Peyer's patch (tissue), 4 donors: Measurements from ENCODE around the gene HMGA1. TPM values are rescaled to one million over a fixed set of nuclear protein-coding genes. Genes with fewer than 3 reads are reported as not detected.

Experiments
- DNase-seq, 3 donors: peaks; one replicate each; pipeline ENCODE4 v3.0.0-alpha.2; 2017 to 2019
- H3K27ac ChIP-seq, 4 donors: fragments of 200-600 bp; sonication (generic); one replicate each; pipeline ENCODE4 v1.5.1; 2016 to 2019
- H3K27me3 ChIP-seq, 2 donors: fragments of 200-600 bp; sonication (generic); one replicate each; pipeline ENCODE4 v1.5.1; 2019
- H3K36me3 ChIP-seq, 3 donors: fragments of 200-600 bp; sonication (generic); one replicate each; pipeline ENCODE4 v1.5.1; 2016 to 2019
- H3K4me1 ChIP-seq, 4 donors: fragments of 200-600 bp; sonication (generic); one replicate each; pipeline ENCODE4 v1.5.1; 2016 to 2019
- H3K4me3 ChIP-seq, 4 donors: fragments of 200-600 bp; sonication (generic); 1 replicate in 3 of 4; 2 replicates in 1 of 4; pipeline ENCODE4 v1.5.1; 2016 to 2019; ENCODE audit warnings: mild to moderate bottlenecking in 1 of 4
- H3K9me3 ChIP-seq, 4 donors: fragments of 200-600 bp; sonication (generic); one replicate each; pipeline ENCODE4 v1.5.1; 2016 to 2019; ENCODE audit warnings: mild to moderate bottlenecking in 1 of 4
- POLR2A ChIP-seq, 2 donors: fragments of 450-650 bp; IDR thresholded peaks; one replicate each; pipeline ENCODE4 v1.5.1; 2017; ENCODE audit warnings: antibody characterized with exemption in 2 of 2, mild to moderate bottlenecking in 2 of 2, moderate library complexity in 2 of 2
- total RNA-seq, 4 donors: library from RNA; depleted of rRNA; stranded (reverse); fragments of >200 nt; gene quantifications; one replicate each; pipeline ENCODE4 v1.1.0, GENCODE V29; 2016
- TF ChIP-seq, protein P1 (sequence below), 6 experiments: fragments of 450-650 bp in 4 of 6; fragments of 200-600 bp in 2 of 6; sonication (generic) in 1 of 6; IDR thresholded peaks; one replicate each; pipeline ENCODE4 v1.5.1; 2017 to 2019; ENCODE audit warnings: antibody characterized with exemption in 6 of 6, mild to moderate bottlenecking in 3 of 6, moderate library complexity in 1 of 6

Gene HMGA1
- total RNA-seq, 4 donors from 2014 or later: 71.3 to 102 (median 90.7) TPM

DNA sequence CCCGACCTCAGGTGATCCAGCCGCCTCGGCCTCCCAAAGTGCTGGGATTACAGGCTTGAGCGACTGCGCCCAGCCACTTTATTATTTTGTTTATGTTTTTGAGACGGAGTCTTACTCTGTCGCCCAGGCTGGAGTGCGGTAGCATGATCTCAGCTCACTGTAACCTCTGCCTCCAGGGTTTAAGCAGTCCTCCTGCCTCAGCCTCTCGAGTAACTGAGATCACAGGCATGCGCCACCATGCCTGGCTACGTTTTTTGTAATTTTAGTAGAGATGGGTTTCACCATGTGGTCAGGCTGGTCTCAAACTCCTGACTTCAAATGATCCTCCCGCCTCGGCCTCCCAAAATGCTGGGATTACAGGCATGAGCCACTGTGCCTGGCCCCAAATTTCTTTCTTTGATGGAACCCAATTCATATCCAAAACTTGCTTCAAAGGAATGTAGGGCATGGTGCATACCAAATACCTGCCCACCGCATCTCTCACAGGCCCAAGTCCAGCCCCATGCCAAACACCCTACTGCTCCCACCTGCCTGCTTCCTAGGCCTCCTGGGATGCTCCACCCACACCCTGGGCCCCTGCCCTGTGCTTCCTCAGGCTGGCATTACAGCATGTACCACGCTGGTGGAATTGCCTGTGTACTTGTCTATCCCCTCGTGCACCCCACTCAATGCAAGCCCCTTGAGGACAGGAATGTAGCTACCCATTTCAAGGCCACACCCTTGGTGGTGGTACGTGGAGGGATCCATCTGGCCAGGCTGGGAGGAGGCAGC lies 4.9 kb upstream of the HMGA1 start:
- peaks cover 0 to 8% (median 6%) of the 10 kb centered on the region in 4 donors for H3K4me1 ChIP-seq
- DNase-seq: no peak
- TF ChIP-seq, protein P1, sequence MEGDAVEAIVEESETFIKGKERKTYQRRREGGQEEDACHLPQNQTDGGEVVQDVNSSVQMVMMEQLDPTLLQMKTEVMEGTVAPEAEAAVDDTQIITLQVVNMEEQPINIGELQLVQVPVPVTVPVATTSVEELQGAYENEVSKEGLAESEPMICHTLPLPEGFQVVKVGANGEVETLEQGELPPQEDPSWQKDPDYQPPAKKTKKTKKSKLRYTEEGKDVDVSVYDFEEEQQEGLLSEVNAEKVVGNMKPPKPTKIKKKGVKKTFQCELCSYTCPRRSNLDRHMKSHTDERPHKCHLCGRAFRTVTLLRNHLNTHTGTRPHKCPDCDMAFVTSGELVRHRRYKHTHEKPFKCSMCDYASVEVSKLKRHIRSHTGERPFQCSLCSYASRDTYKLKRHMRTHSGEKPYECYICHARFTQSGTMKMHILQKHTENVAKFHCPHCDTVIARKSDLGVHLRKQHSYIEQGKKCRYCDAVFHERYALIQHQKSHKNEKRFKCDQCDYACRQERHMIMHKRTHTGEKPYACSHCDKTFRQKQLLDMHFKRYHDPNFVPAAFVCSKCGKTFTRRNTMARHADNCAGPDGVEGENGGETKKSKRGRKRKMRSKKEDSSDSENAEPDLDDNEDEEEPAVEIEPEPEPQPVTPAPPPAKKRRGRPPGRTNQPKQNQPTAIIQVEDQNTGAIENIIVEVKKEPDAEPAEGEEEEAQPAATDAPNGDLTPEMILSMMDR (IDR thresholded peaks at IDR 0.05): no peak
- TF ChIP-seq POLR2A (IDR thresholded peaks at IDR 0.05): no peak
- no peaks in the 10 kb centered on the region for H3K36me3 ChIP-seq
- no peaks in the 10 kb centered on the region for H3K27me3 ChIP-seq
- H3K9me3 ChIP-seq: no peaks in the 10 kb centered on the region
- no peak overlapping the region for H3K4me3 ChIP-seq
- H3K27ac ChIP-seq: no peak overlapping the region

DNA sequence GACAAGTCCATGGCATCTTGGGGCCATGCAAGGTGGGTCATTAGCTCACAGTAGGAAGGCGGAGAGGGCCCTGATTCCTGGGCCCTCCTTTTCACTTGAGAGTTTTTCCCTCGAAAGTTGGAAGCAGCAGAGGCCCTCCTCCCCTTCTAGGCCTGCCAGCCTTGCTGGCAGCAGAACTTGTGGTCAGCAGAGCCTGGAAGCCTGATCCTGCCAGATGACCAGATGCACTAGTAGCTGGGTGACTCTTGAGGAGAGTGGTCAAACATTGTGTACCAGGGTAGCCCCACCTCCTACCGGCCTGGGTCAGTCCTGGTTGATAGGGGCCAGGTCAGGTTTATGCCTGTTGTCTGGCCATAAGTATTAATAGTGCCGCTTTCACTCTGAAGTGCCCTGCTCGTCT lies 3.8 kb upstream of the HMGA1 start:
- TF ChIP-seq, protein P1 (IDR thresholded peaks at IDR 0.05): no peak
- no peak for TF ChIP-seq POLR2A (IDR thresholded peaks at IDR 0.05)
- no peak overlapping the region for H3K27ac ChIP-seq
- no peaks in the 10 kb centered on the region for H3K36me3 ChIP-seq
- H3K27me3 ChIP-seq: no peaks in the 10 kb centered on the region
- H3K9me3 ChIP-seq: no peaks in the 10 kb centered on the region
- peaks cover 0 to 10% (median under 1%) of the 10 kb centered on the region in 4 donors for H3K4me1 ChIP-seq
- no peak for DNase-seq
- no peak overlapping the region for H3K4me3 ChIP-seq

DNA sequence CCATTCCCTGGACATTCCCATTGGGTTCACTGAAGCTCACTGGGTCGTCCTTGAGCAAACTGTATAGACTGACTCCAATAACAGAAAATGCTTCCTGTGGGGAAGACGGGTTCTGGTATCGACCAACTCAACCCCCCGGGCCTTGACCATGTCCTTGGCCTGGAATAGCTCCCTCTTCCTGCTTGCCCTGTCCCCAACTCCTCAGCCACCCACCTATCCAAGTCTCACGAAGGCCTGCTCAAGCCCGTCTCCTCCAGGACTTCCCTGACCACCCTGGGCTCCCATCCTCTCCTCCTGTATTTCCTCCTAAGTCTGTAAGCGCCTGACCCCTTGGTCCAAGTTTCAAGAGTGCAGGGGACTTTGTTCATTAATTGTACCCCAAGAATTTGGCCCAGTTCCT lies 2.8 kb upstream of the HMGA1 start:
- Histone ChIP-seq H3K4me3 (no peak overlapping the region), H3K9me3 (no peaks in the 10 kb centered on the region), H3K4me1 (peaks cover 0 to 20% (median 2%) of the 10 kb centered on the region in 4 donors), H3K27me3 (no peaks in the 10 kb centered on the region), H3K36me3 (no peaks in the 10 kb centered on the region), H3K27ac (no peak overlapping the region)
- no peak for DNase-seq
- no peak for TF ChIP-seq POLR2A (IDR thresholded peaks at IDR 0.05)
- TF ChIP-seq, protein P1 (IDR thresholded peaks at IDR 0.05): no peak

DNA sequence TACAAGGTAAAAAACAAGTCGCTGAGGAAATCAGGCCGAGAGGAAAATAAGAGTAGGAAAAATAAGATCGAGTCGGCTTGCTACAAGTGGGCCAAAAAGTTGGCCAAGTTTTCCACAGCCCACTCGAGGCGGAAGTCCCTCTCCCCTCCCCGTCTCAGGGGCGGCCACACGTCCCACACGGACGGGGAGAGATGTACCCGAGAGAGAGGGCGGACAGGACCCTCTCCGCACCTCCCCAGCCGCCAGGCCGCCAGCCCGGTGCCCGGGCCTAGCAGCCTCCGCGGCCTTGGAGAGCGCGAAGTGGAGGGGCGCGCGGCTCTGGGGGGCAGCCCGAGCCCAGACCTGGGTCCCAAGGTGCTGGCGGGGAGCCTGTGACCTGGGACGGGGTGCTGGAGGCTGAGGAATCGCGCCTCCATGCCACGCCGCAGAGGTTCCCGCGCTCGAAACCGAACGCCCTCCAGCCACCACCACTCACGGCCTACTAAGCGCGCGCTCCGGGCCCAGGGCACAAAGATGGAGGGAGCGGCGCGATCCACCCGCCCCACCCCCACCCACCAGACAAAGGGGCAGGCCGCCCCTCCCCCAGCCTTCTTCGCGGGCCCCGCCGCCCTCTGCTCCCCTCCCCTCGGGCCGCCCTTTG lies 1.9 kb upstream of the HMGA1 start:
- TF ChIP-seq, protein P1 (IDR thresholded peaks at IDR 0.05): no peak
- TF ChIP-seq POLR2A (IDR thresholded peaks at IDR 0.05): no peak
- H3K4me3 ChIP-seq: peak overlapping the region; percentile 61 to 72 (median 66)
- DNase-seq: peak in 1 of 3 donors; percentile 53
- H3K4me1 ChIP-seq: peaks cover 0 to 29% (median 3%) of the 10 kb centered on the region in 4 donors
- H3K36me3 ChIP-seq: no peaks in the 10 kb centered on the region
- no peaks in the 10 kb centered on the region for H3K27me3 ChIP-seq
- H3K27ac ChIP-seq: peak overlapping the region; percentile 91 to 98 (median 94)
- H3K9me3 ChIP-seq: no peaks in the 10 kb centered on the region

DNA sequence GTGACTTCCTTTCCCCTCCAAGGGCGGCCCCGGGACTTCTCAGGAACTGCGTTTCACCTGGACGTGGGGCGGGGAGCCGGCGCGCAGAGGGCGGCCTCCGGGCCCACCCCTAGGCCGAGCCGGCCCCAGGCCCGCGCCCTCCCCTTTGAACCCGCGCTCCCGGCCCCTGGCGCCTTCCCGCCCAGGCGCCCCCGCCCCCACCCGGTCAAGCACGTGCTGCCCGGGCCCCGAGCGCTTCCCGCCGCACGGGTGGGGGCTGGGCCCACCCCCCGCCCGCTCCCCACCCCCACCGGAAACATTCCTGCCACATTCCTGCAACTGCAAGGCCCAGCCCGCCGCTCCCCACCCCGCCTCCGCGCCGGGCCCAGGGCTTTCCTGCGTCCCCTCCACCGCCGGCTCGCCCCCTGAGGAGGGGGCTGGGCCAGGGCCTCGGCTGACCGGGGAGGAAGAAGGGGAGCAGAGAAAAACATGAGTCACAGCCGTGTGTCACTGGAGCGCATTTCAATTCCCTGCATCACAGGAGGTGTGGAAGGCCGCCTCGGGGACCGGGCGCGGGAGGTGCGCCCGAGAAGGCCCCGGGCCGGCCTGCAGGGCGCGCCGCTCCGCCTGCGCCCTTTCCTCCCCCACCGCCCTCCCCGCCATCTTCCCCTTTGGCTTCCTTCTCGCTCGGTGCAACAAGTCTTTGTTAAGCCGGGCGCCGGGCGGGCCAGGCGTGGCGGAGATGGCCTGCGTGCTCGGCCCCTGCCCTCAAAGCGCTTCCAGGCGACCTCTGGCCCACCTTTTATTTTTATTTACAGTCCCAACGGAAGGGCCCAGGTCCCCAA lies 1.2 kb upstream of the HMGA1 start:
- TF ChIP-seq POLR2A (IDR thresholded peaks at IDR 0.05): peak; percentile 47 to 56
- TF ChIP-seq, protein P1 (IDR thresholded peaks at IDR 0.05): no peak
- peak overlapping the region; percentile 61 to 72 (median 66) for H3K4me3 ChIP-seq
- H3K27me3 ChIP-seq: no peaks in the 10 kb centered on the region
- no peaks in the 10 kb centered on the region for H3K36me3 ChIP-seq
- no peaks in the 10 kb centered on the region for H3K9me3 ChIP-seq
- DNase-seq: peak; percentile 59 to 82 (median 80)
- H3K27ac ChIP-seq: peak overlapping the region; percentile 91 to 98 (median 94)
- peaks cover 0 to 35% (median 3%) of the 10 kb centered on the region in 4 donors for H3K4me1 ChIP-seq
